ENCODE data around the gene MICU2.
"Not testable (repeated sequence)": the region's sequence is repeated elsewhere in the genome, so short reads cannot be mapped to it uniquely, and the experiment has no call there.

DNA sequence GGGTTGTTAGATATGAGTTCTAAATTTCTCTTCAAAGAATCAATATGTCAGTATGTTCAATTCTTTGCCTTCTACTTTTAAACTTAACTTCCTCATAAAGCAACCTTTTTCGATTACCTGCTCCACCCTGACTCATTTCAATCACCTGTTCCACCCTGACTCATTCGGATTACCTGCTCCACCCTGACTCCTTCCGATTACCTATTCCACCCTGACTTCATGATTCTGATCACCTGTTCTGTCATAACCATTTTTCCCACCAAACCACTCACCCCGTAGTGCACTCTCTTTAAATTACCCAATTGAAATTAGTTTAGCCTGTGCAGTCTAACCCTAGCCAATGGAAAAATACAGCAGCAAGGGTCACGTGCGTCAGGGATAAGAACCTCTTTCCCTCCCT is 14.5 kb downstream of the MICU2 start:
- TF ChIP-seq EZH2 (IDR thresholded peaks at IDR 0.05); FOXP2 (optimal IDR thresholded peaks at IDR 0.05; ENCODE audit: control extremely low read depth, extremely low read length, insufficient read depth): not testable (repeated sequence)

All from SK-N-MC (cell line).